T-helper 1 cell treated with Interleukin-12 subunit alpha and Interleukin-12 subunit beta and Interleukin-4 antibody, amounts not matched to agents 30 ng/mL and 1 ng/mL, for 36 hours (primary cell): ENCODE measurements around the gene NHLRC1. TPM values are rescaled to one million over a fixed set of nuclear protein-coding genes. Genes with fewer than 3 reads are reported as not detected.

Source experiments
- intact Hi-C: fragments of 100-400 bp; cut with micrococcal nuclease; formaldehyde crosslinking; loops from one replicate; pipeline ENCODE4 v1.15.1; 2024
- total RNA-seq: library from RNA; stranded (reverse); gene quantifications from 2 replicates; pipeline ENCODE4 v1.2.3, GENCODE V29; 2022

The NHLRC1 gene
- total RNA-seq, 1 donor from 2014 or later, result 0.27 TPM

DNA sequence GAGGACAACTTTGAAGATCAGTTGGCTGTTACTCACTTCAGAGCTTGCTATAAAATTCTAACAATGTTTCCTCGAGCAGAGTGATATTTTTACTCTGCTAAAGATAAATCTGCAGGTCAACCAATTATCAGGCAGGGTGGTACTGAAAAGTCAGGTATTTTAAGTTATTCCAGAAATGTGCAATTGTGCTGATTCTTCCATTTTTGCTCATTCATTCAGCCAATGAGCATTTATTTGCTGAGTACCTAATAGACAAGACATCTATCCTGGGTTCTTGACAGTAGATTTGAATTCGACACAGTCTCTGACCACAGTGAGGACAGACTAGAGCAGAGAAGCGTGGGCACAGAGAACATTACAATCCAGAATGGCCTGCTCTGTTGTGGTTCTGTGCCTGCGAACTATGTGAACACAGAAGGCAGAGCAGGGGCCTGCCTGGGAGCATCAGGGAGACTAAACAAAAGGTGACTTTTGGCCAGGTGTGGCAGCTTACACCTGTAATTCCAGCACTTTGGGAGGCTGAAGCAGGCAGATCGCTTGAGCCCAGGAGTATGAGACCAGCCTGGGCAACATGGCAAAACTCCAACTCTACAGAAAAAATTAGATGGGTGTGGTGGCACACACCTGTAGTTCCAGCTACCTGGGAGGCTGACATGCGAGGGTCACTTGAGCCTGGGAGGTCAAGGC, 17.6 kb upstream of the NHLRC1 start:
- intact Hi-C loops, result no loop called here

DNA sequence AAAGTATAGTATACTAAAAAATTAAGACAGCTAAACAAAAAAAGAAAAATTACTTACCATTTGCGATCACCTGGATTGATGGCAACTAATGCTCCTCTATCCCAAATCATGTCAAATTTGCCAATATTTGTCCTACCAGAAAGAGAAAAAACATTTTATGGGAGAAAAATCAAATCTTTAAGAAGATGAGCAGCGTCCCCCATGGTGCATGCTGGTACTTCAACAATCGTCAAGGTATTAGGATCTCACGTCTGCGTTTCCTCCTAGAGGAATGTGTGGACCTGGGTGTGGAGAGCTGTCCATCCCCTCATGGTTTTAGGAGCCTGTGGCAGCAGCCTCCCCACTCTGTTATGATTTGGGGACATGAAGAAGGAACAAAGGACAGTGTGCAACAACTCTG, 16.4 kb upstream of the NHLRC1 start:
- intact Hi-C loops, result no loop called here

DNA sequence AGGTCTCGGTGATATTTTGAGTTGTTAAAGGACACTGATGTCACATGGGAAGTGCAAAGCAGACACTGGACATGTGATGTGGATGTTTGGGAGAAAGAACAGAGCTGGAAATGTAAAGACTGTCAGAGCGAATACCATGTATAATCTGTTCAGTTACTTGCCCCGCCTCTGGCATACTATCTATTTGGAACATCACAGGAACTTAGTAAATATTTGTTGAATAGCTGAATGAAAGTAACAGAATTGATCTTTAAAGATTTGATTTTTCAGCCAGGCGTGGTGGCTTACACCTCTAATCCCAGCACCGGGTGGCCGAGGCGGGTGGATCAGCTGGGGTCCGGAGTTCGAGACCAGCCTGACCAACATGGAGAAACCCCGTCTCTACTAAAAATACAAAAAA, 13.8 kb upstream of the NHLRC1 start:
- intact Hi-C loops, result no loop called here

- intact Hi-C loops, result no loop called here
These were observed 12.7 kb upstream of the NHLRC1 start for GRCh38 chr6:18135171-18135570.

GRCh38 chr6:18132346-18132745, 9.9 kb upstream of the NHLRC1 start:
- intact Hi-C loops, result no loop called here

GRCh38 chr6:18126121-18126520, 3.6 kb upstream of the NHLRC1 start:
- intact Hi-C loops, result no loop called here

DNA sequence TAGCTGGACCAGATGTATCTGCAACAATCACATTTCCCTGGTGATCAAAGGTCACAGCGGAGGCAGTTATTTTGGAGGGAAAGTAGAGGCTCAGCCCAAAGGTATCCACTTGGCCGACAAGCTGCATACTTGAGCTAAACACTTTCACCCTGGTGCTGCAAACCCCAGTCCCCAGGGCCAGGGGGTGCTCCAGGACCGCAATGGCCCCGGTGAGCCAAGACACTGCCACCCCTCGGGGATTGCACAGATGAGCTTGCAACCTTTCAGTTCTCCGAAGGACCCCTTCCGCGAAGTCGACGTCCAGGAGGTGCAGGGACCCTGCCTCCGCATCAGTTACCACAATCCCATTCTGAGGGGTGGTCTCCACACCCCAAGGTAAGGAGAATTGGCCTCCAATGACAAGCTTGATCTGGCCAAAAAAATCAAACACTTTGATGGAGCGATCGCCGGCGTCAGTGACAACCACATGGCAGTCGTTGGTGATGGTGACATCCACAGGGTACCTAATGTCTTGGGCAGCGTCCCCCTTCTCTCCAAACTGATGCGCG, 823 bp downstream of the NHLRC1 start:
- intact Hi-C loops, result loop anchor here (1.0 to 2.0 kb wide), 3 partner anchors 34 to 965 kb away; partner anchors contain the start of genes DEK, KDM1B and TPMT

- intact Hi-C loops, result no loop called here
These were observed 3.2 kb downstream of the NHLRC1 start for GRCh38 chr6:18119236-18119635.

- intact Hi-C loops, result no loop called here
These were observed 4.1 kb downstream of the NHLRC1 start for GRCh38 chr6:18118330-18118729.

- intact Hi-C loops, result no loop called here
These were observed 5.3 kb downstream of the NHLRC1 start for GRCh38 chr6:18117136-18117535.

DNA sequence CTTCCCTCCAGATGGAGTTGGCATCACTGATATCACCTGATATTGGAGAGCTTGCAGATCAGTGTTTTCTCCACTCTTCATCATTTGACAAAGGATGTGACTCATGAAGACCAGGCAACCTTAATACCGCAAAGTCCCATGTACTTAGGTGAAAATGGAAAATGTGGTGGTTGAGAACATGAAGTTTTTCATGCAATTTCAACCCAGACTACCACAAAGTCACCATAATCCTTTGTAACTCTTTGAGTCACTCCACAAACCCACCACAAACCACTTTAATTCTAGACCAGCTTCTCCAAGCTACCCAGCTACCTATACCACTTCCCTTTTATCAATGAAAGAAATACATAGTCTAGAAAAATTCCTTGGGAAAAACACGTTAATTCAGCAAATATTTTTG, 7.1 kb downstream of the NHLRC1 start:
- intact Hi-C loops, result loop anchor here (2.0 kb wide), 3 partner anchors 127 to 959 kb away; partner anchors contain the start of gene DEK

GRCh38 chr6:18110162-18110561, 12.3 kb downstream of the NHLRC1 start:
- intact Hi-C loops, result no loop called here

- intact Hi-C loops, result no loop called here
These were observed 15.4 kb downstream of the NHLRC1 start for GRCh38 chr6:18107061-18107460.

- intact Hi-C loops, result no loop called here
These were observed 19.5 kb downstream of the NHLRC1 start for GRCh38 chr6:18102783-18103509.

DNA sequence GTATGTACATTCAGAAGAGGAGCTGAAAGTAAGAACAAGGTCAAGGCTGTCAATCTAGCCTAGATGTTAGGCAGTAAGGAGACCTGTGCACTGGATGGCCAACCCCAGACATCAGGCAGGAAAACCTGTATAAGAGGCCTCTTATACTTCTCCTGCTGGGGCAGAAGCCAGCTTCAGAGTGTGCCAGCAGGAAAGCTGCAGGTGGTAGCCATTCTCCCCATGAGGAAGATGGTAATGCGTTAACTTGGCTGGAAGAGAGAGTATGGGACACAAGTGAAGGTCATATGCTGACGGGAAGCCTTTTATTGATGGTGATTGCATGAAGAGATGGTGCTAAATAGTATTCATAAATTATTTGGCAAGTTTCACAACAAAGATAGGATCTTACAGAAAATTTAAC, 20.6 kb downstream of the NHLRC1 start:
- intact Hi-C loops, result no loop called here

DNA sequence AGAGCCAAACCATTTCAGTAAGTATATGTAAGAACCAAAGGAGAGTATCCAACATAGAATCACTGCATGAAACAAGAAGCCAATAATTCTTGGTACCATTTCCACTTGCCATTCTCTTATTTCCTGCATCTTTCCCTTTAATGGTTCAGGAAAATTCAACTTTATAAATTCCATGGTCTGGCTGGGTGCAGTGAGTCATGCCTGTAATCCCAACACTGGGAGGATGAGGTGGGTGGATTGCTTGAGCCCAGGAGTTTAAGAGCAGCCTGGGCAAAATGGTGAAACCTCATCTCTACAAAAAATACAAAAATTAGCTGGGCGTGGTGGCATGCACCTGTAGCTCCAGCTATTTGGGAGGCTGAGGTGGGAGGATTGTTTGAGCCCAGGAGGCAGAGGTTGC, 21.2 kb downstream of the NHLRC1 start:
- intact Hi-C loops, result no loop called here

GRCh38 chr6:18100296-18100695, 22.2 kb downstream of the NHLRC1 start:
- intact Hi-C loops, result no loop called here

DNA sequence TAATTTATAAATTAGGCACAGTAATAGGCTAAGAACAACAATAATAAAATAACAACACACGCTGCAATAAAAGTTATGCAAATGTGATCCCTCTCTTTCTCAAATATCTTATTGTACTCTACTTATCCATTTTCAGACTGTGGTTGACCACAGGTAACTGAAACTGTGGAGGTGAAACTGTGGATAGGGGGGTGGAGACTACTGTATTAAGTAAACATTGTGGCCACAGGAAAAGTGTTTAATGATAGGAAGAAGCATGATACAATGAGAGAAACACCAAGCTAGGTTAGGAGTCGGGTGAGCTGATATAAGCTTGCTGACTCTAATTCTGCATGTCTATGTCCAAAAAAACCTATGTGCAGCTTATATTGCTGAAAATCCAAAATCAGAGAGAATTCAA, 23.0 kb downstream of the NHLRC1 start:
- intact Hi-C loops, result no loop called here

DNA sequence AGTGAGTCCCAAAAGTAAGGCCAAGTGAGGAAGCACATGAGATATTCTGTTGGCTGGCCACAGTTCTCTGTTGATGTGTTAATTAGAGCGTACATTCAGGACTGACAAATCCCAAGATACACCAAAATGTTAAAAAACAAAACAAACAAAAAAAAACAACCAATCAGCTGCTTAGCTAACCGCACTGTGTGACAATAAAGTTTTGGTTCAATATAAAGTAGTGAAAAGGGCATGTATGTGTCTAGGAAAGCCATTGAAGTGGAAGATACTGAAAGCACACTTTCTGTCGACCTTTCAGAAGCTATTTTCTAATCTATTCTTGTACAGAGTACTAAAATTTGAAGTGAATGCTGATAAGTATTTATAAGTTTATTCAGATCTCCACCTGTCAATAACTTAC, 26.1 kb downstream of the NHLRC1 start:
- intact Hi-C loops, result no loop called here

- intact Hi-C loops, result no loop called here
These were observed 31.1 kb downstream of the NHLRC1 start for GRCh38 chr6:18091382-18091781.

- intact Hi-C loops, result no loop called here
These were observed 32.1 kb downstream of the NHLRC1 start for GRCh38 chr6:18090349-18090786.
